RWPE1 (cell line): ENCODE results near the gene PRPF40B.

Experiments
- CTCF ChIA-PET: fragments of 350-600 bp; sonication (Branson Sonifier 250); formaldehyde crosslinking; extraction: SDS; loops from one replicate; lab custom pipeline; 2021; lab: Yijun Ruan, JAX
- POLR2A ChIA-PET: fragments of 400-600 bp; formaldehyde crosslinking; extraction: SDS; loops from one replicate; lab custom pipeline; 2020; ENCODE audit warnings: antibody characterized with exemption; ENCODE audit not compliant: low non-redundant PET; lab: Yijun Ruan, JAX
- DNase-seq: peaks from one replicate; pipeline ENCODE4 v3.0.0; 2012; ENCODE audit warnings: low spot score
- H3K27ac ChIP-seq: fragments of 450-650 bp; 2 replicates; pipeline ENCODE4 v1.5.1; 2017
- TF ChIP-seq, protein P1 (sequence below): fragments of 450-650 bp; conservative IDR thresholded peaks from 2 replicates; pipeline ENCODE4 v1.5.1; 2017; ENCODE audit warnings: low read depth, mild to moderate bottlenecking

Gene PRPF40B

DNA sequence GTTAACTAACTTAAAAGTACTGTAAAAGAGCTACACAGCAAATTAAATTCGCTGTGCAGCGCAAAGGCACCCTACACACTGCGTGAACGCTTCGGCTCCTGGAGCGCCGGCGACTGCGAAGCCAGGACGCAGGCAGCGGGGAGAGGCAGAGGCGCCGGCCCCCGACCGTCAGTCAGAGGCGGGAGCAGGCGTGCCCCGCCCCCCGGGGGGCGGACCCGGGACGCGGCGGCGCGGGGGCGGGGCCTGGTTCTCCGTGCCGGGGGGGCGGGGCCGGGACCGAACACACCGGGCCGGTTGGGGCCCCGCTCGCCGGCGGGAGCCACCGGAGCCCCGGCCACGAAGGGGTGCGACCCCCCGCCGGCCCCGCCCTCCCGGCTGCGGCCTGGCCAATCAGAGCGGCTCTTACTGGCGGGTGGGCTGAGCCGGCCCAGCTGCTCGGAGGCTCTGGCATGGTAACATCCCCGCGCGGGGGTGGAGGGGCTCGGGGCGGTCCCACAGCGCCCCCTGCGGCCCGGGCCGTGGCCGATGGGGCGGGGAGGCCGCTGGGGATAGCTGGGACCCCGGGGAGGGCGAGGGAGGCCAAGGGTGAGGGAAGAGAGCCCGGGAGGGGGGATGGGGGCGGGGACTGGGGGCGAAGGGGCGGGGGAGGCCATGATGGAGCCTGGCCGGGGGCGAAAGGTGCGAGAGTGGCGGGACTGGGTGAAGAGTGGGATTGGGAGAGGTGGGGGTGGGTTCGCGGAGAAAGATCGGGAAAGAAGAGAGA is at the start of gene PRPF40B:
Gene PRPF40B, plus strand, starts transcription at position 420 of the 763 bp plus-strand sequence. Its CDS starts 30 bp downstream, at position 450.
- TF ChIP-seq, protein P1, sequence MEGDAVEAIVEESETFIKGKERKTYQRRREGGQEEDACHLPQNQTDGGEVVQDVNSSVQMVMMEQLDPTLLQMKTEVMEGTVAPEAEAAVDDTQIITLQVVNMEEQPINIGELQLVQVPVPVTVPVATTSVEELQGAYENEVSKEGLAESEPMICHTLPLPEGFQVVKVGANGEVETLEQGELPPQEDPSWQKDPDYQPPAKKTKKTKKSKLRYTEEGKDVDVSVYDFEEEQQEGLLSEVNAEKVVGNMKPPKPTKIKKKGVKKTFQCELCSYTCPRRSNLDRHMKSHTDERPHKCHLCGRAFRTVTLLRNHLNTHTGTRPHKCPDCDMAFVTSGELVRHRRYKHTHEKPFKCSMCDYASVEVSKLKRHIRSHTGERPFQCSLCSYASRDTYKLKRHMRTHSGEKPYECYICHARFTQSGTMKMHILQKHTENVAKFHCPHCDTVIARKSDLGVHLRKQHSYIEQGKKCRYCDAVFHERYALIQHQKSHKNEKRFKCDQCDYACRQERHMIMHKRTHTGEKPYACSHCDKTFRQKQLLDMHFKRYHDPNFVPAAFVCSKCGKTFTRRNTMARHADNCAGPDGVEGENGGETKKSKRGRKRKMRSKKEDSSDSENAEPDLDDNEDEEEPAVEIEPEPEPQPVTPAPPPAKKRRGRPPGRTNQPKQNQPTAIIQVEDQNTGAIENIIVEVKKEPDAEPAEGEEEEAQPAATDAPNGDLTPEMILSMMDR: peak; percentile 37
- CTCF ChIA-PET: interaction anchor here (0.5 to 1.9 kb wide), 7 partner anchors 13 to 461 kb away, joined by 3 to 6 read pairs (median 4); no protein-coding TSS in a partner anchor
- peak within 1 kb of the TSS; percentile 89 for H3K27ac ChIP-seq
- DNase-seq: peak; percentile 95
- POLR2A ChIA-PET: interaction anchor here (0.6 to 0.7 kb wide), 3 partner anchors 63 to 360 kb away, joined by 3 to 6 read pairs (median 4); no protein-coding TSS in a partner anchor

DNA sequence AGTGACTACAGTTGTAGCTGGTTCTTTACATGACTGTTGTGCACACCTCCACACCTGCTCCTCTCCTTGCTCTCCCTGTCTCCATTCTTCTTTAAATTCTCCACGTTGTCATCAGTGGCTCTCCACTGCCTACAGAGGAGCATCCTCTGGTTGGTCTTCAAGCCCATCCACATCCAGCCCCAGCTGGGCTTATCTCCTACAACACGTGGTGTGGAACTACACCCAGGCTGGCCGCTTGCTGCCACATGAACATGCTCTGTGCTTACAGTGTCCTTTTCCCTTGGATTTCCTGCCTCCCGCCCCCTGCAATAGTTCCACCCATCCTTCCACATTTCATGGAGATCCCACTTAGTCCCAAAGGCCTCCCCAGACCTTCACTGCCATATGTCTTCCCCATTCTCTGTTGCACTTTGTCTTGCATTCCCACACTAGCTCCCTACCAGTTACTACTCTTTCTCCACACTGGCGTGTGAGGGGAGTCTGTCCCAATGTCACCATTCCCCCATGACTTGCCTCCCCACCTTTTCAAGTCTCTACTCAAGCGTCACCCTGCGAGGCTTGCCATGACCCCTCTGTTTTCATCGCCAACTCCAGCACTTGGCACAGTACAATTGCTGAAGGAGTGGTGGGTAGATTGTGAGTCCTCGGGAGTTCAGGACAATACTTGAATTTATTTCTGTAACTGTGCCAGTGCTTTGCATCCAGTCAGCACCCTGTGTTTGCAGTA is 45.6 kb upstream of the PRPF40B start:
- TF ChIP-seq, protein P1: no peak
- CTCF ChIA-PET: no interaction called here
- no peak for DNase-seq
- POLR2A ChIA-PET: no interaction called here
- peak overlapping the region; percentile 2; the same call in 1 of the 2 replicates for H3K27ac ChIP-seq

DNA sequence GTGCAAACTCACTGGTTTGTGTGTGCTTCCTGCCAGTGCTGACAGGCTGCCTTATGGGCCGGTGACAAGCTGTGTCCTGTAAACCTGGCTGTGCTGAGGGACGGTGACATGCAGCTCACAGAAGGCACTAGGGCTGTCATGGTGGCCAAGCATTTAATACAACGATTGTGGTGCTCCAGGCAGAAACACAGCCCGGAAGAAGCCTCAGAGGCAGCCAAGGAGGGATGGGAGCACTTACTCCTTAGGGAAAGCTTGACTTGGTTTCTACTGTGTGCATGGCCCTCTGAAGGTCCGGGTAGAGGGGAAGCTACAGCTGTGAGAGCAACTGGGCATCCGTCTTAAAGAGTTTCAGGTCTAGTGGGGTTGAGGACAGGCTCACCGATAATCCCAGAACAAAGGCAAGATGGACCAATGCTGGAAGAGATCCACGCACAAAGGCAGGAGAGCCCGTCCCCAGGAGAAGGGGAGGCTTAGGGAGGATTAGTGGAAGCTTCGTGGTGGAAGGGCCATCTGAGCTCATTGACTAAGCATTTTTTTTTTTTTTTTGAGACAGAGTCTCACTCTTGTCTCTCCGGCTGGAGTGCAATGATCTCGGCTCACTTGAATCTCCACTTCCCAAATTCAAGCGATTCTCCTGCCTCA is 44.8 kb upstream of the PRPF40B start:
- POLR2A ChIA-PET: no interaction called here
- TF ChIP-seq, protein P1: no peak
- CTCF ChIA-PET: no interaction called here
- DNase-seq: no peak
- H3K27ac ChIP-seq: peak overlapping the region; percentile 2; the same call in 1 of the 2 replicates

DNA sequence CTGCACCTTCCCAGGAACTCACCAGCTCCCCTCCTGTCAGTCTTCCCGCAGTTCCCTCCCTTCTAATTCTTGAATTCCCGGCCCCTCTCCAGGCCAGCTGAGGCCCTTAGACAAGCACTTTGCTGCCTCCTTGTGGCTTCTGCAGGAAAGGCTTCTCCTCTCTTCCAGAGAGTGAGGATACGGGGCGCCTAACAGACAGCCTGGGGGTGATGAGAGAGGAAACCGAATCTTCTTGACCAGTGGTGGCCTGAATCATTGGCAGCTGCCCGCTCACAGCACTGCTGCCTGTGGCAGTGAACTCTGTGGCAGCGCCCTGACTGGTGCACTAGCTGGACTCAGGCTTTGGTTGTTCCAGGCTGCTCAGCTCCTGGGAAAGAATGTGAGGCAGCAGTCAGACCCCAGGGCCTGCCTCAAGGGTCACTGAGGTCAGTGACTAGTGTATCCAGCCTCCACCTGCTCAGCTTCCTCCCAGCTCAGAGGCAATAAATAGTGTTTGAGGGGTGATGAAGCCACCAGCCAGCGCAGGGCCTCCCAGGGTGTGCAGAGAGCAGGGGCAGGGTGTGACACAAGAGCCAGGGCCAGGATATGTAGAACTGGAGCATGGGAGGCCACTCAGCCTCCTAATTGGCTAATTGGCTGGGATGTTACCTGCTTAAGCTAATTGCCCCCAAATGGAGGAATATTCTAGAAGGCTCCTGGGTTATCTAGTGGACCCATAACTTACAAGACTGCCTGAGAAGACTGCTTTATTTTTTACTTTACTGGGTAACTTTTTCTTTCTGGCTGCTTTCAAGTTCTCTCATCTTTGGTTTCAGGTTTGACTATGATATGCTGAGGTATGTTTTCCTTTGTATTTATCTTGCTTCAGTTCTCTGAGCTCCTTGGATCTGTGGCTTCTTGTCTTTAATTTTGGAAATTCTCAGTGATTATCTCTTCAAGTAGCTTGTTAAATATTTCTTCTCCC is 42.5 kb upstream of the PRPF40B start:
- H3K27ac ChIP-seq: no peak overlapping the region
- TF ChIP-seq, protein P1: peak; percentile 73
- ChIA-PET POLR2A (interaction anchor here (0.5 kb wide), 1 partner anchor 29 kb away, joined by 3 read pairs; no protein-coding TSS in a partner anchor), CTCF (interaction anchor here (0.6 to 2.2 kb wide), 13 partner anchors 9 to 224 kb away, joined by 3 to 13 read pairs (median 3); partner anchors contain the start of gene MCRS1)
- DNase-seq: peak; percentile 51

DNA sequence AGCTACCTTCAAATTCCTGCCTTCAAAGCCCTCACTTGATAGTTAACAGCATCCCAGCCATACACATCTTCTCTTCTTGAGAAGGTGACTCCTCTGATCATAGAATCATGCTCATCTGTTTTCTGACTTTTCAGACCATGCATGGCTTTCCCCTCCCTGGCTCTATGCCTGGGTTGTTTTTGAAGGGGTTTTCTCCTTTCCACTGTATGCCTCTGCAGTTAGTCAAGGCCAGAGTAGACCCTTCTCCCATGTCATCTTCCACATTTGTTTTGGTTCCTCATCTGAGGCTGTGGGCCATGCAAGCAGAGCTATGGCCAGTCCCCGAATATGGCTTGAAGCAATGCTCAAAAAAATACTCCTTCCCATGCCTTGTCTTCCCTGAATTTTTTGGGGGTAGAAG is 41.2 kb upstream of the PRPF40B start:
- ChIA-PET POLR2A (no interaction called here), CTCF (interaction anchor here (0.7 kb wide), 1 partner anchor 247 kb away, joined by 3 read pairs; no protein-coding TSS in a partner anchor)
- no peak for DNase-seq
- TF ChIP-seq, protein P1: no peak
- no peak overlapping the region for H3K27ac ChIP-seq
